H9 (cell line): Measurements from ENCODE around the gene RIPOR1. TPM values are rescaled to one million over a fixed set of nuclear protein-coding genes. Genes with fewer than 3 reads are reported as not detected.

ENCODE experiments used
- DNase-seq: peaks from one replicate; pipeline ENCODE4 v3.0.0-alpha.2; 2017
- H2AFZ ChIP-seq: one replicate; pipeline ENCODE4 v1.6.1; 2013; ENCODE audit warnings: mild to moderate bottlenecking, low read length, control low read depth, moderate library complexity
- H2AK5ac ChIP-seq: 2 replicates; pipeline ENCODE4 v1.6.1; 2013; ENCODE audit warnings: low read length, control low read depth, mixed read lengths; ENCODE audit not compliant: insufficient read length
- H2BK120ac ChIP-seq: one replicate; pipeline ENCODE4 v1.6.1; 2013; ENCODE audit warnings: low read depth, mild to moderate bottlenecking, low read length, control low read depth, inconsistent platforms; ENCODE audit not compliant: poor library complexity, severe bottlenecking
- H2BK12ac ChIP-seq: 2 replicates; pipeline ENCODE4 v1.6.1; 2013; ENCODE audit warnings: low read length, control low read depth, mixed read lengths, low read depth; ENCODE audit not compliant: insufficient read length
- H2BK15ac ChIP-seq: 2 replicates; pipeline ENCODE4 v1.6.1; 2013; ENCODE audit warnings: low read depth, low read length, control low read depth
- H2BK20ac ChIP-seq: one replicate; pipeline ENCODE4 v1.6.1; 2013; ENCODE audit warnings: low read depth, mild to moderate bottlenecking, low read length, control low read depth, inconsistent platforms; ENCODE audit not compliant: poor library complexity, severe bottlenecking
- H2BK5ac ChIP-seq: 2 replicates; pipeline ENCODE4 v1.6.1; 2013; ENCODE audit warnings: low read length, control low read depth, mixed read lengths; ENCODE audit not compliant: insufficient read length
- H3K14ac ChIP-seq: 2 replicates; pipeline ENCODE4 v1.6.1; 2013; ENCODE audit warnings: low read length, control low read depth; ENCODE audit not compliant: insufficient read depth
- H3K18ac ChIP-seq: 2 replicates; pipeline ENCODE4 v1.6.1; 2013; ENCODE audit warnings: low read depth, mild to moderate bottlenecking, mixed read lengths, low read length, control low read depth; ENCODE audit not compliant: insufficient read length
- H3K23ac ChIP-seq: 2 replicates; pipeline ENCODE4 v1.6.1; 2013; ENCODE audit warnings: low read length, control low read depth, mixed read lengths, low read depth; ENCODE audit not compliant: insufficient read length
- H3K23me2 ChIP-seq: 2 replicates; pipeline ENCODE4 v1.6.1; 2013; ENCODE audit warnings: low read depth, mild to moderate bottlenecking, mixed read lengths, low read length, control low read depth; ENCODE audit not compliant: insufficient read length, poor library complexity, severe bottlenecking
- H3K27ac ChIP-seq: 2 replicates; pipeline ENCODE4 v1.5.1; 2013; ENCODE audit warnings: low read length, control low read depth, mixed read lengths, low read depth; ENCODE audit not compliant: insufficient read length
- H3K27me3 ChIP-seq: 2 replicates; pipeline ENCODE4 v1.6.1; 2013; ENCODE audit warnings: low read length, control low read depth, inconsistent platforms; ENCODE audit not compliant: insufficient read depth
- H3K4ac ChIP-seq: 2 replicates; pipeline ENCODE4 v1.6.1; 2013; ENCODE audit warnings: low read depth, mild to moderate bottlenecking, control low read depth, inconsistent platforms, low read length, moderate library complexity
- H3K4me1 ChIP-seq: 2 replicates; pipeline ENCODE4 v1.6.1; 2013; ENCODE audit warnings: low read length, control low read depth, inconsistent platforms; ENCODE audit not compliant: insufficient read depth
- H3K4me2 ChIP-seq: 2 replicates; pipeline ENCODE4 v1.6.1; 2013; ENCODE audit warnings: low read length, control low read depth, mixed read lengths; ENCODE audit not compliant: insufficient read length, insufficient read depth
- H3K56ac ChIP-seq: 2 replicates; pipeline ENCODE4 v1.6.1; 2013; ENCODE audit warnings: low read depth, mild to moderate bottlenecking, mixed read lengths, low read length, control low read depth; ENCODE audit not compliant: insufficient read length
- H3K79me1 ChIP-seq: 2 replicates; pipeline ENCODE4 v1.6.1; 2013; ENCODE audit warnings: low read depth, mild to moderate bottlenecking, moderate library complexity, low read length, control low read depth, inconsistent platforms; ENCODE audit not compliant: insufficient read depth, poor library complexity, severe bottlenecking
- H3K79me2 ChIP-seq: 2 replicates; pipeline ENCODE4 v1.6.1; 2013; ENCODE audit warnings: low read length, control low read depth, inconsistent platforms; ENCODE audit not compliant: insufficient read depth
- H3K9ac ChIP-seq: 2 replicates; pipeline ENCODE4 v1.6.1; 2013; ENCODE audit warnings: low read length, control low read depth, mixed read lengths; ENCODE audit not compliant: insufficient read length; ENCODE audit errors: extremely low read depth
- H3K9me3 ChIP-seq: one replicate; pipeline ENCODE4 v1.6.1; 2013; ENCODE audit warnings: low read depth, low read length, inconsistent platforms; ENCODE audit not compliant: control insufficient read depth
- H3T11ph ChIP-seq: one replicate; pipeline ENCODE4 v1.6.1; 2013; ENCODE audit warnings: mild to moderate bottlenecking, low read length, control low read depth, inconsistent platforms
- H4K20me1 ChIP-seq: one replicate; pipeline ENCODE4 v1.6.1; 2013; ENCODE audit not compliant: control insufficient read depth, insufficient read length, insufficient read depth
- H4K5ac ChIP-seq: 2 replicates; pipeline ENCODE4 v1.6.1; 2013; ENCODE audit warnings: low read depth, mild to moderate bottlenecking, mixed read lengths, low read length, control low read depth; ENCODE audit not compliant: insufficient read length
- H4K8ac ChIP-seq: replicated peaks from 2 replicates; pipeline ENCODE4 v1.6.1; 2013; ENCODE audit warnings: low read length, control low read depth, mixed read lengths, low read depth; ENCODE audit not compliant: insufficient read length
- H4K91ac ChIP-seq: 2 replicates; pipeline ENCODE4 v1.6.1; 2013; ENCODE audit warnings: low read depth, mild to moderate bottlenecking, moderate library complexity, mixed read lengths, low read length, control low read depth; ENCODE audit not compliant: insufficient read length
- H3K27ac Mint-ChIP-seq, 3 experiments: 2 replicates in 2 of 3; 3 replicates in 1 of 3; pipeline ENCODE4 v1.8.0; 2020 to 2021; ENCODE audit warnings: mixed read lengths in 3 of 3, mild to moderate bottlenecking in 1 of 3, moderate library complexity in 1 of 3
- H3K27me3 Mint-ChIP-seq: 2 replicates; pipeline ENCODE4 v1.8.0; 2021; ENCODE audit warnings: low read depth, mild to moderate bottlenecking, moderate library complexity, mixed read lengths
- H3K36me3 Mint-ChIP-seq, 3 experiments: 2 replicates in 2 of 3; 3 replicates in 1 of 3; pipeline ENCODE4 v1.8.0; 2020 to 2021; ENCODE audit warnings: low read depth in 3 of 3, mixed read lengths in 3 of 3; ENCODE audit not compliant: insufficient read depth in 1 of 3
- H3K4me1 Mint-ChIP-seq, 2 experiments: 2 replicates each; pipeline ENCODE4 v1.8.0; 2020; ENCODE audit warnings: mixed read lengths in 2 of 2
- H3K4me3 Mint-ChIP-seq, 2 experiments: 2 replicates in 1 of 2; 3 replicates in 1 of 2; pipeline ENCODE4 v1.8.0; 2020 to 2021; ENCODE audit warnings: mild to moderate bottlenecking in 2 of 2, mixed read lengths in 2 of 2, moderate library complexity in 1 of 2
- H3K9me3 Mint-ChIP-seq, 2 experiments: 2 replicates in 1 of 2; 3 replicates in 1 of 2; pipeline ENCODE4 v1.8.0; 2020; ENCODE audit warnings: mild to moderate bottlenecking in 2 of 2, mixed read lengths in 2 of 2, moderate library complexity in 1 of 2
- CTCF ChIP-seq: fragments of 200-600 bp; sonication (generic); conservative IDR thresholded peaks from 3 replicates; pipeline ENCODE4 v1.8.0; 2021; ENCODE audit warnings: antibody characterized with exemption, mild to moderate bottlenecking
- WGBS: extraction: QIAGEN DNeasy Blood & Tissue Kit; methylation state at CpG from one replicate; pipeline ENCODE4 v1.1.7; 2013; ENCODE audit warnings: missing lambda C conversion rate, low lambda C conversion rate, mixed read lengths; ENCODE audit not compliant: insufficient read length; ENCODE audit errors: extremely low coverage; 5-methylcytosine and 5-hydroxymethylcytosine counted together
- total RNA-seq: library from RNA; stranded (reverse); gene quantifications from 2 replicates; pipeline ENCODE4 v1.2.1, GENCODE V29; 2021

The RIPOR1 gene
- total RNA-seq, 1 experiment from 2014 or later: 14.3 TPM

GRCh38 chr16:67571981-67572431, 43.4 kb downstream of the RIPOR1 start:
- Histone ChIP-seq H2AFZ (no peak overlapping the region), H3T11ph (no peak overlapping the region), H3K56ac (no peak overlapping the region), H4K91ac (no peak overlapping the region), H3K4me2 (no peak overlapping the region), H3K79me2 (peaks cover 15% of the 10 kb centered on the region; the same call in 1 of the 2 replicates), H3K9ac (no peak overlapping the region), H3K23ac (no peak overlapping the region), H2BK20ac (no peak overlapping the region), H3K23me2 (no peaks in the 10 kb centered on the region), H2BK120ac (no peak overlapping the region), H3K27ac (no peak overlapping the region), H3K18ac (no peak overlapping the region), H4K20me1 (no peaks in the 10 kb centered on the region), H4K8ac (no peak overlapping the region), H3K4ac (no peak overlapping the region), H2BK15ac (no peak overlapping the region), H2AK5ac (no peak overlapping the region), H2BK5ac (no peak overlapping the region), H3K9me3 (no peaks in the 10 kb centered on the region), H3K27me3 (no peaks in the 10 kb centered on the region), H4K5ac (no peak overlapping the region), H3K4me1 (no peaks in the 10 kb centered on the region), H3K79me1 (peaks cover 3% of the 10 kb centered on the region), H3K14ac (no peak overlapping the region), H2BK12ac (no peak overlapping the region)
- Mint-ChIP-seq H3K4me3 (no peak overlapping the region), H3K27me3 (no peaks in the 10 kb centered on the region), H3K4me1 (peaks cover 0 to 2% of the 10 kb centered on the region in 2 experiments; a peak in 2 of 4 replicates), H3K9me3 (no peaks in the 10 kb centered on the region), H3K36me3 (peaks cover 41 to 55% (median 52%) of the 10 kb centered on the region in 3 experiments), H3K27ac (no peak overlapping the region)
- no peak for TF ChIP-seq CTCF
- WGBS: no CpG with 5 or more reads among the region's 4 CpGs
- no peak for DNase-seq
